GM20431 (cell line): ENCODE results near the gene KCNAB1.

Experiments used
- in situ Hi-C: fragments of 300-500 bp; cut with MseI, MboI; formaldehyde crosslinking; loops from one replicate; pipeline ENCODE4 v1.15.0; 2020; ENCODE audit warnings: low sequenced_read_pairs; ENCODE audit not compliant: unreplicated experiment

KCNAB1 gene

DNA sequence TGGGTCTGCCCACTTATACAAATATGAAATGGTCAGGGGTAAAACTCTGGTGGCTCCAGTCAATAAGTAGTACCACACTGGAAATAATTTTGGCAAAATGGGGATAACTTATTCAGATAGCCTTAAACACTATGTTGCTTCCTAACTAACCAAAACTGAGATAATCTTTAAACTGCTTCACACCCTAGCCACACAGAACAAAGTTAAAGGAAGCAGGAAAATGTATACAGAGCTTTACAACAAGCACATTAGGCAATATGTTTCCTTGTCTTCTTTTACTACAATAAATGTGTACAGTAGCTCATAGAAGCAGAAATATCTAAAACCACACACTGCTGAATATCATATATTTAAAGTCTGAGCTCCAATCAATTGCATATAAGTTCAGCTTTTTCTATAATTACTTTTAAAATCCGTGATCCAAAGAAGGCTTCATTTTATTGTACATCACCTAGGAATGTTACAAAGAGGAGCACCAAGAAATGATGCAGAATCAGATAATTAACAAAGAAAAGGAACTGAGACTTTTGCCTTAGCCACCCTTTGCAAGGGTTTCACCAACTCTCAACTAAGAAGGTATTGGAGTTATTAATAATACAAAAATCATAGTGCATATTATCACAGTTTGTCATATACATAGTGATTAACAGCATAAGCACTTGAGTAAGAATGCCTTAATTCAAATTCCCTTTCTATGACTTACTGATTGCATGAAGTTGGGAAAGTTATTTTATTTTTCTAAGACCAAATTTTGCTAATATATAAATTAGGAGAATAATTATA lies 443.7 kb downstream of the KCNAB1 start:
- in situ Hi-C loops = loop anchor here (25.0 kb wide), 1 partner anchor 98 kb away; the partner anchor contains the start of gene TIPARP

GRCh38 chr3:156569016-156569415 lies 448.6 kb downstream of the KCNAB1 start:
- in situ Hi-C loops = loop anchor here (25.0 kb wide), 1 partner anchor 93 kb away; the partner anchor contains the start of gene TIPARP

- in situ Hi-C loops = loop anchor here (25.0 kb wide), 1 partner anchor 92 kb away; the partner anchor contains the start of gene TIPARP
Measured at GRCh38 chr3:156569881-156570280, 449.5 kb downstream of the KCNAB1 start.

GRCh38 chr3:156575641-156576040 lies 455.3 kb downstream of the KCNAB1 start:
- in situ Hi-C loops = no loop called here

DNA sequence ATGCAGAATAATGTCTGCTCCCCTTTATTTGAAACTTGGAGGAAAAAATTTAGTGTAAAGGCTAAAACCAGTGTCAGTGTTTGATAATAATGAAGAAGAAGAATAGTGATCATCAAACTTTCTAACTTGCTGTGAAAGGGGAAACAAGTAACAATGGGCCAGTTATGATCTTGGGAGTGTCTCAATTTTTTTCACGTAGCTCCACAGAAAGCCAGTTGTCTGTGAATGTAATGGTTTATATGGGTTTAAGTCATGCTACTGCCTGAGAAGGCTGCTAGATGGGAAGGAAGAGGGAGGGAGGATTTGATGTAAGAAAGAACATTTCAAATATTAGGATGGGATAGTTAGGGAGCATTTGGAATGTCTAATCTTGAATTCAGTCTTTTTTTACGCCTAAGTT lies 455.7 kb downstream of the KCNAB1 start:
- in situ Hi-C loops = no loop called here

GRCh38 chr3:156576651-156577348 lies 456.4 kb downstream of the KCNAB1 start:
- in situ Hi-C loops = no loop called here

DNA sequence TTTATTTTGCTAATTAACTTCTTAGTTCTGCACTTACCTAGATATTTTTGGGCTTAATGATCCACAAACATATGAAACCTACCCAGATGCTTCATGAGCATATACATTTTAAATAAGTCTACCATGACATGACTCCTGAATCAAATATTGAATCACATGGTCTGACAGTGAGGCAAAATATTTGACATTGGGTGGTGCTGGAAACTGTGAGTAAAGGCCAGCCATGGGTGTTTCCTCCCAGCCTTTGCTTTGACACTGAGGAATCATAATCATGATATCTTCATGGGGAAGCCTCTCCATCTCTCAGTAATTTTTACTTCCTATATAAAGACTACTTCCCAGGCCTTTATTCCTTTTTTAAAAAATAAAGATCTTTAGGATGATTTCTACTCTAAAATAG lies 457.4 kb downstream of the KCNAB1 start:
- in situ Hi-C loops = no loop called here

GRCh38 chr3:156579427-156579851 lies 459.1 kb downstream of the KCNAB1 start:
- in situ Hi-C loops = no loop called here

DNA sequence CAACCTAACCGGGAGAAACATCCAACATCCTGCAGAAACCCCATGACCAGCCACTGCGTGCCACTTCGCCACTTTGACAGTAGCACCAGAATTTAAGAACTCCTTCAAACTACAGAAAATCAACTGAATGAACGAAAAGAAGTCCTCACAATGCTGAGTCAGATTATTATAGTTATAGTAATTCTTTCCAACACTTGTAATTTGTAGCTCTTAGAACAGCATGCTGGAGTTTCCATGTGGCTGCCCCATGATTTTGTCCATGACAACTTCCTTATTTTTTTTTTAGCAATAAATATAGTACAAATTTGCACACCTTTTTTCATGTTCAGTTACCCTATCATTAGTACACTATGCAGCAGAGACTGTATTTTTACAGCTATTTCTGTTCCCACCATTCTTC lies 460.7 kb downstream of the KCNAB1 start:
- in situ Hi-C loops = no loop called here

DNA sequence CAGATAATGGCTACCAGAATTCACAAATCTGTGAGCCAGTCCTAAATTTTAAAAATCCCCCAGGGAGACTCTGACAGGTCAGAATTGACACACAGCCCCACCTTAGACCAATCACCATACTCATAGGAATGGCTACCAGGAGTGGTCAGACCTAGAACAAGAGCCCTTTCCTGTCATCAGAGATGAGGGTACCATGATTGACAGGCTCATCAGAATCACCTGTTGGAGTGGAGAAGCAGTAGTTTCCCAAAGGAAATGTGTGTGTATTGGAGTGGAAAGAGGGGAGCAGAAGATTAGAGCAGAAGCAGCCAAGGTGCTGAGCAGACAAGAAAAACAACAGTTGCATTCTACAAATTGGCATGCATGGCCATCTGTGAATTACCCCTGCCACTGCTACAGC lies 461.6 kb downstream of the KCNAB1 start:
- in situ Hi-C loops = no loop called here

DNA sequence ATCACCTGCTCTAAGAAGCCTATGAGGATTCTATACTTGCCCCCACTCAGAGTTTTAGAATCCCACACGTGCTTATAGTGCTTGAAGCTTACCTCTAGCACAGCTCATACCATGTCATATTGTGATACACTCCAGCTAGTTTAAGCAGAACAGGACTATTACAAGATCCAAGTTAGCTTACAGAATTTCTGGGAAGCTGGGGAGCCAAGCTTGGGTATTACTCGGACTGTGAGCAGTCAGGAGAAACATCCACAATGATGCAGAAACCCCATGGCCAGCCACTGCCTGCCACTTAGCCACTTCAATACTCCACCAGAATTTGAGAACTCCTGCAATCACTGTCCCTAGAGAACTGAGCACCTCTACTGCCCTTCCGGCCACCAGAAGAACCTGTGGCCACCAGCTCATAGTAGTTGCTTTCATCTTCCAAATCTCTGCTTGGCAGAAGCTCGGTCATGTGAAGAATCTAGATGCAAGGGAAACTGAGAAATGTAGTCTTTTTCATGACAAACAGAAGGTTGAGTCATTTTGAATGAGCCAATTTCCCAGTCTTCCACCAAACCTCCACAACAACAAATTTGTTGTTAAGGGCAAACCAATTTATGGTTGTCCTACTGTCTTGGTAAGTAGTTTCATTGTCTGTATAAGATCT lies 462.3 kb downstream of the KCNAB1 start:
- in situ Hi-C loops = no loop called here

DNA sequence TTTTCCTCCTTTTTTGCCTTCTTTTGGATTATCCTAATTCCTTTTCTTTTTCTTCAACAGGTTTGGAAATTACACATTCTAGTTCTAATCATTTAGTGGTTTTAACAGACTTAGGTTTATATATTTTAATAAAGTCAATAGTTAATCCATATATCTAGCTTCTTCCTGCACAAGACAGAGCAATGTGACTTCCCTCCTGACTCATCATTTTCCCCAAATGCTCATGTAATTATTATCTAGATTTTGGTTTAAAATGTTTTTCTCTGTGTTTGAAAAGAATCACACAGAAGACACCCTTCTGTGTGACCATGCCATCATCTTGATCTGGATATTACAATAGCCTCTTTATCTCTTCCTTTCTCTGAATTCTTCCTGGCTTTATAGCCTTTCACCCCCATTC lies 463.1 kb downstream of the KCNAB1 start:
- in situ Hi-C loops = no loop called here

GRCh38 chr3:156586905-156587759 lies 466.8 kb downstream of the KCNAB1 start:
- in situ Hi-C loops = no loop called here

GRCh38 chr3:156587760-156588069 lies 467.3 kb downstream of the KCNAB1 start:
- in situ Hi-C loops = no loop called here
